HFF-Myc (cell line): ENCODE results near the gene ACP5.
"Not testable (repeated sequence)": the region's sequence is repeated elsewhere in the genome, so short reads cannot be mapped to it uniquely, and the experiment has no call there.

Experiments
- DNase-seq: peaks from one replicate; pipeline ENCODE4 v3.0.0-alpha.2; 2011; ENCODE audit warnings: low read depth; ENCODE audit errors: extremely low read depth
- H3K4me3 ChIP-seq: replicated peaks from 2 replicates; pipeline ENCODE4 v1.5.1; 2011; ENCODE audit warnings: low read depth, mild to moderate bottlenecking, control low read depth, low read length
- TF ChIP-seq, protein P1 (sequence below): IDR thresholded peaks from 2 replicates; pipeline ENCODE4 v1.5.1; 2012; ENCODE audit warnings: mild to moderate bottlenecking, low read depth, low read length, control low read depth; ENCODE audit errors: missing control alignments

ACP5 gene

DNA sequence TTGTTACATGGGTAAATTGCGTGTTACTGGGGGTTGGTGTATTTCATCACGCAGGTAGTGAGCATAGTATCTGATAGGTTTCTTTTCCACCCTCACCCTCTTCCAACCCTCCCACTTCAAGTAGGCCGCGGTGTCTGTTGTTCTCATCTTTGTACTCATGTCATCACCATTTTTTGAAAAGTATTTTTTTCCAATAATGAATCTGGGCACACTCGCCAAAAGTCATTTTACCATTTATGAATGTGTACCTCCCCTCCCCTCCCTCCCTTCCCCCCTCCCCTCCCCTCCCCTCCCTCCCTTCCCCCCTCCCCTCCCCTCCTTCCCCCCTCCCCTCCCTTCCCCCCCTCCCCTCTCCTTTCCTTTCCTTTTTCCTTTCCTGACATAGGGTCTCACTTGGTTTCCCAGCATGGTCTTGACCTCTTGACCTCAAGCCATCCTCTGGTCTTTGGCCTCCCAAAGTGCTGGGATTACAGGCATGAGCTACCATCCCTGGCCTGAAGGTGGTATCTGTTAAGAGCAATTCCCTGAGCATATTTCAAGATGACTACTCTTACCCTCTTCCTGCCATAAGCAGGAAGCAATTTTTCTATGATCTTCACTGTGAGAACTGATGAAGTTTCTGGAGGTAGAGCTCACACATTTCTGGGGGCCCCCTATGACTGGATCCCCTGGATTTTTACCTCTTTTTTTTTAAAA lies 35.5 kb upstream of the ACP5 start:
- H3K4me3 ChIP-seq: no peak overlapping the region
- DNase-seq: no peak
- TF ChIP-seq, protein P1, sequence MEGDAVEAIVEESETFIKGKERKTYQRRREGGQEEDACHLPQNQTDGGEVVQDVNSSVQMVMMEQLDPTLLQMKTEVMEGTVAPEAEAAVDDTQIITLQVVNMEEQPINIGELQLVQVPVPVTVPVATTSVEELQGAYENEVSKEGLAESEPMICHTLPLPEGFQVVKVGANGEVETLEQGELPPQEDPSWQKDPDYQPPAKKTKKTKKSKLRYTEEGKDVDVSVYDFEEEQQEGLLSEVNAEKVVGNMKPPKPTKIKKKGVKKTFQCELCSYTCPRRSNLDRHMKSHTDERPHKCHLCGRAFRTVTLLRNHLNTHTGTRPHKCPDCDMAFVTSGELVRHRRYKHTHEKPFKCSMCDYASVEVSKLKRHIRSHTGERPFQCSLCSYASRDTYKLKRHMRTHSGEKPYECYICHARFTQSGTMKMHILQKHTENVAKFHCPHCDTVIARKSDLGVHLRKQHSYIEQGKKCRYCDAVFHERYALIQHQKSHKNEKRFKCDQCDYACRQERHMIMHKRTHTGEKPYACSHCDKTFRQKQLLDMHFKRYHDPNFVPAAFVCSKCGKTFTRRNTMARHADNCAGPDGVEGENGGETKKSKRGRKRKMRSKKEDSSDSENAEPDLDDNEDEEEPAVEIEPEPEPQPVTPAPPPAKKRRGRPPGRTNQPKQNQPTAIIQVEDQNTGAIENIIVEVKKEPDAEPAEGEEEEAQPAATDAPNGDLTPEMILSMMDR: no peak

- H3K4me3 ChIP-seq: no peak overlapping the region
- TF ChIP-seq, protein P1: no peak
- DNase-seq: no peak
These were observed 34.3 kb upstream of the ACP5 start for GRCh38 chr19:11611730-11612129.

- DNase-seq: no peak
- TF ChIP-seq, protein P1: no peak
- no peak overlapping the region for H3K4me3 ChIP-seq
These were observed 29.0 kb upstream of the ACP5 start for GRCh38 chr19:11606484-11606883.

GRCh38 chr19:11599704-11600103 lies 22.3 kb upstream of the ACP5 start:
- H3K4me3 ChIP-seq, DNase-seq: not testable (repeated sequence)

GRCh38 chr19:11598746-11599145 lies 21.3 kb upstream of the ACP5 start:
- no peak for DNase-seq
- TF ChIP-seq, protein P1: no peak
- H3K4me3 ChIP-seq: peak overlapping the region; percentile 74

GRCh38 chr19:11598103-11598483 lies 20.6 kb upstream of the ACP5 start:
- no peak for DNase-seq
- H3K4me3 ChIP-seq: peak overlapping the region; percentile 74
- TF ChIP-seq, protein P1: no peak

- TF ChIP-seq, protein P1: no peak
- peak; percentile 98 for DNase-seq
- H3K4me3 ChIP-seq: peak within 1 kb of the TSS; percentile 74
These were observed 20.0 kb upstream of the ACP5 start, which contains the start of gene ZNF627 for GRCh38 chr19:11597202-11598102. Gene ZNF627 (plus strand): TSS chr19:11597483. CDS start chr19:11597628, 145 bp downstream.
